PC-3 (cell line): ENCODE results near the gene BLTP3A. TPM values are rescaled to one million over a fixed set of nuclear protein-coding genes. Genes with fewer than 3 reads are reported as not detected.

Experiments
- ATAC-seq: fragments of 200-7000 bp; cut with Tn5 transposase; 2 replicates; pipeline ENCODE4 v1.9.1; 2020; ENCODE audit warnings: mild to moderate bottlenecking, moderate library complexity
- BruUV-seq: library from RNA; stranded (reverse); fragments of 400-500 nt; replicated peaks from 2 replicates; lab custom pipeline; 2021; lab: Mats Ljungman, UMichigan
- CTCF ChIA-PET: fragments of 300-600 bp; sonication (Branson Sonifier 250); formaldehyde crosslinking; loops from one replicate; lab custom pipeline; 2022; ENCODE audit warnings: antibody characterized with exemption; lab: Charles Lee
- POLR2A ChIA-PET: fragments of 300-600 bp; sonication (Branson Sonifier 250); formaldehyde crosslinking; loops from one replicate; lab custom pipeline; 2022; ENCODE audit warnings: antibody characterized with exemption; ENCODE audit not compliant: unreplicated experiment; lab: Charles Lee
- DNase-seq: peaks from one replicate; pipeline ENCODE4 v3.0.0-alpha.2; 2015
- H2AFZ ChIP-seq: fragments of 300-600 bp; sonication (generic); 2 replicates; pipeline ENCODE4 v1.6.0; 2016; ENCODE audit warnings: antibody characterized with exemption, low read length
- H3F3A ChIP-seq: fragments of 300-600 bp; sonication (generic); one replicate; pipeline ENCODE4 v1.6.0; 2017; ENCODE audit warnings: antibody characterized with exemption, low read length, control low read depth, mild to moderate bottlenecking; ENCODE audit not compliant: unreplicated experiment
- H3K27ac ChIP-seq: fragments of 300-600 bp; sonication (generic); 2 replicates; pipeline ENCODE4 v1.5.1; 2016; ENCODE audit warnings: mild to moderate bottlenecking, low read length
- H3K27me3 ChIP-seq: fragments of 300-600 bp; sonication (generic); 2 replicates; pipeline ENCODE4 v1.6.1; 2016; ENCODE audit warnings: low read length, mixed read lengths
- H3K36me3 ChIP-seq: fragments of 300-600 bp; sonication (generic); 2 replicates; pipeline ENCODE4 v1.6.1; 2016; ENCODE audit warnings: low read depth, mixed run types, low read length, mixed read lengths
- H3K4me1 ChIP-seq: fragments of 300-600 bp; sonication (generic); 2 replicates; pipeline ENCODE4 v1.5.1; 2016; ENCODE audit warnings: low read length; ENCODE audit not compliant: insufficient read depth
- H3K4me2 ChIP-seq: fragments of 300-600 bp; sonication (generic); 2 replicates; pipeline ENCODE4 v1.6.0; 2016; ENCODE audit warnings: low read length
- H3K4me3 ChIP-seq: fragments of 300-600 bp; sonication (generic); 2 replicates; pipeline ENCODE4 v1.5.1; 2016; ENCODE audit warnings: mild to moderate bottlenecking, low read length, mixed read lengths
- H3K79me2 ChIP-seq: fragments of 300-600 bp; sonication (generic); 2 replicates; pipeline ENCODE4 v1.6.1; 2017; ENCODE audit warnings: low read length, mixed read lengths
- H3K9ac ChIP-seq: fragments of 300-600 bp; sonication (generic); 2 replicates; pipeline ENCODE4 v1.6.0; 2016; ENCODE audit warnings: mild to moderate bottlenecking, low read length
- H3K9me2 ChIP-seq: fragments of 300-600 bp; sonication (generic); replicated peaks from 2 replicates; pipeline ENCODE4 v1.6.1; 2016; ENCODE audit warnings: mixed run types, low read length, mixed read lengths
- H3K9me3 ChIP-seq: fragments of 300-600 bp; sonication (generic); 2 replicates; pipeline ENCODE4 v1.6.1; 2016; ENCODE audit warnings: low read length, mixed read lengths
- H4K20me1 ChIP-seq: fragments of 300-600 bp; sonication (generic); 2 replicates; pipeline ENCODE4 v1.6.1; 2016; ENCODE audit warnings: low read length, mixed read lengths
- EZH2 ChIP-seq: fragments of 300-600 bp; sonication (generic); IDR thresholded peaks from one replicate; pipeline ENCODE4 v1.6.1; 2017; ENCODE audit warnings: antibody characterized with exemption, mild to moderate bottlenecking, low read length; ENCODE audit not compliant: unreplicated experiment
- EZH2phosphoT487 ChIP-seq: fragments of 300-600 bp; sonication (generic); IDR thresholded peaks from 2 replicates; pipeline ENCODE4 v1.6.1; 2018; ENCODE audit warnings: mild to moderate bottlenecking, antibody characterized with exemption, low read length, borderline replicate concordance
- intact Hi-C: fragments of 100-400 bp; cut with micrococcal nuclease; formaldehyde crosslinking; loops from 2 replicates; pipeline ENCODE4 v1.9.0; 2023
- total RNA-seq: library from RNA; depleted of rRNA; stranded (reverse); fragments of >200 nt; gene quantifications from 2 replicates; pipeline ENCODE4 v1.2.3, GENCODE V29; 2014
- TF ChIP-seq, protein P1 (sequence below): fragments of 300-600 bp; sonication (generic); conservative IDR thresholded peaks from 2 replicates; pipeline ENCODE4 v1.5.1; 2017; ENCODE audit warnings: antibody characterized with exemption, low read depth, mild to moderate bottlenecking, low read length

The BLTP3A gene
- total RNA-seq, 1 experiment from 2014 or later = 10.6 TPM

DNA sequence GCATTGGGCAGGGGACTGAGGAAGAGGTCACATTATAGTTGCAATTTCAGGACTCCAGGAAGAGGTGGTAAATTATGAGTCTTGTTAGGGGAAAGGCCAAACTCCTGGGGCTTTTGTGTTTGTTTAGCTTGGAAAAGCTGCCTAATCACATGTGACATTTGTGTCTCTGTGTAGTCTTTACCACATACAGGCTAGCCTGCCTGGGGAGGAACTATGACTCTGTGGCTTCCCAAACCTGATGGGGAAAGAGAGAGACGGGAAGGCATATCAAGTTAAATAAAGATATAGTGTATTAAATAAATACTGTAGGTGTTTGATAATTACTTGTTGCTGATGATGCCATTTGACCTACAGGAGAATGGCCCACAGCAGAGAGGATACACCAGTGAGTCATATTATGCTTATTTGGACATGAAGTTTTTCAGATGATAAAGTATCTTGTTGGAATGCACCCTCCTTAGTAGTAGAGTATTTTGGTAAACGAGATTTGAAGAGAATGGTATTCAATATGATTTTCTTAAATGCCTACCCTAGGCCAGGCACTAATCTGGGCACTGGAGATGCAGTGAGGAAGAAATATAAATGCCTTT lies 4.0 kb downstream of the BLTP3A start:
- H3K4me1 ChIP-seq = peaks cover 22% of the 10 kb centered on the region
- peak overlapping the region; percentile 2; the same call in 1 of the 2 replicates for H3K4me3 ChIP-seq
- no peaks in the 10 kb centered on the region for H3K36me3 ChIP-seq
- peak overlapping the region; percentile 21 for H3K27ac ChIP-seq
- DNase-seq (peak; percentile 69), ATAC-seq (peak; percentile 39)
- H3K27me3 ChIP-seq = no peaks in the 10 kb centered on the region
- ChIA-PET POLR2A (no interaction called here), CTCF (no interaction called here)
- no peak overlapping the region for H2AFZ ChIP-seq
- H3K4me2 ChIP-seq = peak overlapping the region; percentile 67
- BruUV-seq = no TSS peak
- no peak overlapping the region for H3K9ac ChIP-seq
- H3K9me2 ChIP-seq = no peaks in the 10 kb centered on the region
- intact Hi-C loops = no loop called here
- TF ChIP-seq EZH2 = no peak
- TF ChIP-seq EZH2phosphoT487 = no peak
- TF ChIP-seq, protein P1, sequence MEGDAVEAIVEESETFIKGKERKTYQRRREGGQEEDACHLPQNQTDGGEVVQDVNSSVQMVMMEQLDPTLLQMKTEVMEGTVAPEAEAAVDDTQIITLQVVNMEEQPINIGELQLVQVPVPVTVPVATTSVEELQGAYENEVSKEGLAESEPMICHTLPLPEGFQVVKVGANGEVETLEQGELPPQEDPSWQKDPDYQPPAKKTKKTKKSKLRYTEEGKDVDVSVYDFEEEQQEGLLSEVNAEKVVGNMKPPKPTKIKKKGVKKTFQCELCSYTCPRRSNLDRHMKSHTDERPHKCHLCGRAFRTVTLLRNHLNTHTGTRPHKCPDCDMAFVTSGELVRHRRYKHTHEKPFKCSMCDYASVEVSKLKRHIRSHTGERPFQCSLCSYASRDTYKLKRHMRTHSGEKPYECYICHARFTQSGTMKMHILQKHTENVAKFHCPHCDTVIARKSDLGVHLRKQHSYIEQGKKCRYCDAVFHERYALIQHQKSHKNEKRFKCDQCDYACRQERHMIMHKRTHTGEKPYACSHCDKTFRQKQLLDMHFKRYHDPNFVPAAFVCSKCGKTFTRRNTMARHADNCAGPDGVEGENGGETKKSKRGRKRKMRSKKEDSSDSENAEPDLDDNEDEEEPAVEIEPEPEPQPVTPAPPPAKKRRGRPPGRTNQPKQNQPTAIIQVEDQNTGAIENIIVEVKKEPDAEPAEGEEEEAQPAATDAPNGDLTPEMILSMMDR = no peak
- no peaks in the 10 kb centered on the region for H3K9me3 ChIP-seq
- H3K79me2 ChIP-seq = peaks cover 84% of the 10 kb centered on the region
- H4K20me1 ChIP-seq = 0 out of 2 replicates have a peak, but pooled peaks cover 6% of the 10 kb centered on the region
- no peaks in the 10 kb centered on the region for H3F3A ChIP-seq

DNA sequence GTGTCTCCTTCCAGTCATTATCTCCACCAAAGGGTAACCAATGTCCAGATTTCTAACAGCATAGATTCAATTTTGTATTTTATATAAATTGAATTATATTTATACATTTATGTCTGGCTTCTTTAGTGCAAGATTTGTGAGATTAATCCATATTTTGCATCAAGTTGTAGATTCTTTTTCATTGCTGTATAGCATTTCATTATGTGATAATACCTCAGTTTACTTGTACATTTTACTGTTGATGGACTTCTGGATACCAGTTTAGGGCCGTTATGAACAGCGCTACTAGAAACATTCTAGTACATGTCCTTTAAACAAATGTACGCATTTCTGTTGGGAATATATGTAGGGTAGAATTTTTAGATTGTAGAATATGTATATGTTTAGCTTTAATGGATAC lies 6.2 kb downstream of the BLTP3A start:
- CTCF ChIA-PET = no interaction called here
- peaks cover 18% of the 10 kb centered on the region for H3K4me1 ChIP-seq
- no peak overlapping the region for H2AFZ ChIP-seq
- TF ChIP-seq, protein P1 = no peak
- TF ChIP-seq EZH2 = no peak
- TF ChIP-seq EZH2phosphoT487 = no peak
- no peaks in the 10 kb centered on the region for H3K36me3 ChIP-seq
- ATAC-seq = no peak
- no peaks in the 10 kb centered on the region for H3K9me3 ChIP-seq
- H3K4me2 ChIP-seq = no peak overlapping the region
- H3K79me2 ChIP-seq = peaks cover 77% of the 10 kb centered on the region
- no peaks in the 10 kb centered on the region for H3K9me2 ChIP-seq
- BruUV-seq = no TSS peak
- no peak overlapping the region for H3K9ac ChIP-seq
- intact Hi-C loops = no loop called here
- no peak overlapping the region for H3K27ac ChIP-seq
- no peak for DNase-seq
- POLR2A ChIA-PET = no interaction called here
- H3K4me3 ChIP-seq = no peak overlapping the region
- H3F3A ChIP-seq = no peaks in the 10 kb centered on the region
- 0 out of 2 replicates have a peak, but pooled peaks cover 6% of the 10 kb centered on the region for H4K20me1 ChIP-seq
- H3K27me3 ChIP-seq = no peaks in the 10 kb centered on the region

- Histone ChIP-seq H3K4me3 (no peak overlapping the region), H3K27me3 (no peaks in the 10 kb centered on the region), H3K9me2 (no peaks in the 10 kb centered on the region), H3K9ac (no peak overlapping the region), H3K4me2 (no peak overlapping the region), H3K27ac (no peak overlapping the region), H3F3A (no peaks in the 10 kb centered on the region), H3K9me3 (no peaks in the 10 kb centered on the region), H3K36me3 (no peaks in the 10 kb centered on the region), H2AFZ (no peak overlapping the region), H3K4me1 (peaks cover 13% of the 10 kb centered on the region), H4K20me1 (0 out of 2 replicates have a peak, but pooled peaks cover 6% of the 10 kb centered on the region), H3K79me2 (peaks cover 71% of the 10 kb centered on the region)
- ATAC-seq (no peak), DNase-seq (no peak)
- ChIA-PET POLR2A (no interaction called here), CTCF (no interaction called here)
- intact Hi-C loops = no loop called here
- TF ChIP-seq EZH2 (no peak), EZH2phosphoT487 (no peak)
- TF ChIP-seq, protein P1 = no peak
- no TSS peak for BruUV-seq
These were observed 7.7 kb downstream of the BLTP3A start for GRCh38 chr6:34799547-34799946.
